Esophagus squamous epithelium (tissue), 5 donors: Measurements from ENCODE around the gene PGLYRP4. TPM values are rescaled to one million over a fixed set of nuclear protein-coding genes. Genes with fewer than 3 reads are reported as not detected.

ENCODE experiments used
- DNase-seq: peaks from one replicate; lab custom pipeline; 2025; lab: John Stamatoyannopoulos, UW
- H3K27ac ChIP-seq, 4 donors: fragments of 200-600 bp; sonication (generic); one replicate each; pipeline ENCODE4 v1.5.1; 2016 to 2019; ENCODE audit warnings: mild to moderate bottlenecking in 1 of 4
- H3K27me3 ChIP-seq, 4 donors: fragments of 200-600 bp; sonication (generic); 1 replicate in 3 of 4; 2 replicates in 1 of 4; pipeline versions ENCODE4 v1.5.1 to v1.6.0; 2017 to 2021; ENCODE audit warnings: antibody characterized with exemption in 1 of 4
- H3K36me3 ChIP-seq, 3 donors: fragments of 200-600 bp; sonication (generic); one replicate each; pipeline ENCODE4 v1.5.1; 2016 to 2019
- H3K4me1 ChIP-seq, 3 donors: fragments of 200-600 bp; sonication (generic); one replicate each; pipeline ENCODE4 v1.5.1; 2017 to 2019
- H3K4me3 ChIP-seq, 4 donors: fragments of 200-600 bp; sonication (generic); 1 replicate in 3 of 4; 2 replicates in 1 of 4; pipeline ENCODE4 v1.5.1; 2016 to 2019; ENCODE audit warnings: mild to moderate bottlenecking in 2 of 4, moderate library complexity in 1 of 4
- H3K9me3 ChIP-seq, 3 donors: fragments of 200-600 bp; sonication (generic); one replicate each; pipeline ENCODE4 v1.5.1; 2016 to 2019
- CTCF ChIP-seq, 6 experiments: fragments of 450-650 bp in 4 of 6; fragments of 200-600 bp in 2 of 6; sonication (generic) in 2 of 6; IDR thresholded peaks; one replicate each; pipeline ENCODE4 v1.5.1; 2016 to 2019; ENCODE audit warnings: antibody characterized with exemption in 6 of 6, mild to moderate bottlenecking in 4 of 6, moderate library complexity in 4 of 6
- POLR2A ChIP-seq, 4 donors: fragments of 450-650 bp; IDR thresholded peaks; one replicate each; pipeline ENCODE4 v1.6.1; 2017; ENCODE audit warnings: antibody characterized with exemption in 4 of 4, mild to moderate bottlenecking in 4 of 4, moderate library complexity in 3 of 4
- WGBS, 2 donors: methylation state at CpG; one replicate each; pipeline ENCODE4 v1.1.5; 2018; 5-methylcytosine and 5-hydroxymethylcytosine counted together
- intact Hi-C: fragments of 100-400 bp; cut with DNase I; formaldehyde crosslinking; loops from one replicate; pipeline ENCODE4 v1.15.0; 2022
- total RNA-seq, 4 donors: library from RNA; depleted of rRNA; stranded (reverse); fragments of >200 nt; gene quantifications; one replicate each; pipeline ENCODE4 v1.1.0, GENCODE V29; 2016
- donor health status: DM: yes; HTN: yes; CAD: no.

The PGLYRP4 gene
- total RNA-seq, 4 donors from 2014 or later = 4.2 to 15.1 (median 6.9) TPM

- Histone ChIP-seq H3K4me1 (peaks cover 8 to 67% (median 15%) of the 10 kb centered on the region in 3 donors), H3K9me3 (no peaks in the 10 kb centered on the region), H3K4me3 (no peak overlapping the region), H3K36me3 (peaks cover 0 to 7% (median 0%) of the 10 kb centered on the region in 3 donors), H3K27me3 (peaks cover 0 to 46% (median 0%) of the 10 kb centered on the region in 4 donors), H3K27ac (peak overlapping the region in 3 of 4 donors; percentile 51 to 68 (median 55))
- intact Hi-C loops = no loop called here
- TF ChIP-seq CTCF (IDR thresholded peaks at IDR 0.05) (no peak), POLR2A (IDR thresholded peaks at IDR 0.05) (no peak)
- no peak for DNase-seq
- 24 to 39% methylated on average over 2 to 3 of the region's 3 CpGs for WGBS, 2 donors
These were observed 4.0 kb downstream of the PGLYRP4 start for GRCh38 chr1:153344718-153345025.

DNA sequence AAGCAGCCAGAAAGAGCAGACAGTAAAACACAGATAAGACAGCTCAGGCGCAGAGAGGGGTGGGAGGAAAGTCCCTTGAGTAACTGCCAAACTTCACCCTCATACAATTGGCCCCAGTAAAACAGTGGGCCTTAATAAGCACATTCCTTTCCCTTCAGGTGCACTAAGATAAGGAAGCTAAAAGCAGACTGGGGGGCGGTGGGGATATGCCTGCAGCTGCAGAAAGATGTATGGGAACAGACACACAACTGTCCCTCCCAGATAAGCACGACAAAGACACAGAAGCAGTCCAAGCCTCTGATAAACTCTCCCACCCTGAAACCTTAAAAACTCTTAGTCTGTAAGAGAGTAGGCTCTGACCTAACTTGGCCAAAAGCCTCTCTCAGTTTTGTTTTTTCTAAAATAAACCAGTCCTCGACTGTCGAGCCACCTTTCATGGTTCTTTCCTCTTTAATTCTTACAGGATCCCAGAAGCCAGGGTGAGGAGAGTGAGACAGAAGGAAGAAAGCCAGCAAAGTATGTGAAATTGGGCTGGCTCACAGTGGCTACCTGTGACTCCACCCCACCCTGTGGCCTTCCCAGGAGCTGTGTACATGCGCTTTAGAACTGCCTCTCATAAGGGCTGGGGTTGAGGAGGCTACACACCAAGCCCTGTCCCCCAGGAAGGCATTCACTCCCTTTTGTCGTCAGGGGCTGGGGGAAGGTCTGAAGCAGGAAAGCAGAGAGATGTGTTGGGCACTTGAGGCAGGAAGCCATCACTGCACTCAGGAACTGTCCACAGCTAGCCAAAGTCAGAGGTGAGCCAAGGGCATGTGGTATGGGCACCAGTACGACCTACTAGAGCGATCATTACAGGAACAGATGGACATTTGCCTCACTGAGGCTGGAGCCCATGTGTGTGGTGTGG is 4.6 kb downstream of the PGLYRP4 start:
- 28 to 29% methylated on average over 7 of the region's 9 CpGs for WGBS, 2 donors
- intact Hi-C loops = no loop called here
- H3K27me3 ChIP-seq = peaks cover 0 to 40% (median 0%) of the 10 kb centered on the region in 4 donors

DNA sequence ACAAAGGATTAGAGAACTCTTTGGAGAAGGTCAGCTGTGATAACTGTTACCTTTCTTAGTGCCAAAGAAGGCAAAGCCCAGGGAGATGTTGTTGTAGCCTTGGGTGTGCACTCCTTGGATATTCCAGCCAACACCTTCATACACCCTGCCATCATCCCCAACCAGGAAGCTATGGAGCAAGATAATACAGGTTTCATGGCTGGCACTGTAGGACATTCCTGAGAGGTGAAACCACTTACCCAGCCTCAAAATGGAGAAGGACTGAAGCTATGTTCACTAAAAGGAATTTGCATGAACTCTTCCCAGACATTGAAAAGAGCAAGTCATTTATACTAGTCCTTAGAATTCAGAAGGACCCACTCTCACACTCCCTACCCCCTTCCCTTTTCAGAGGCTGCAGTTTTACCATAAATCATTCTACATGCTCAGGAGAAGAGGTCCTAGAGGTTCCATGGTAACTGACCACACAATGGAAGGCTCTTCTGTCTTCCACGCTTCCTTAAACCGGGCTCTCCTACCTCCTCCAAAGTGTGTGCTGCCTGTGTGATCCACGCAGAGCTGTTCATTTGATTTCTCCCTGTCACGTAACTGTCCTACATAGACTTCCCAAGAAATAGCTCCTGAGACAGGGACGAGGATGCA is 5.5 kb downstream of the PGLYRP4 start:
- WGBS, 2 donors = 50 to 61% methylated on average over 4 to 5 of the region's 5 CpGs
- H3K27ac ChIP-seq = peak overlapping the region in 3 of 4 donors; percentile 55 to 68 (median 58)
- H3K36me3 ChIP-seq = peaks cover 0 to 7% (median 0%) of the 10 kb centered on the region in 3 donors
- DNase-seq = no peak
- no peak overlapping the region for H3K4me3 ChIP-seq
- H3K9me3 ChIP-seq = no peaks in the 10 kb centered on the region
- H3K4me1 ChIP-seq = peaks cover 8 to 52% (median 8%) of the 10 kb centered on the region in 3 donors
- H3K27me3 ChIP-seq = peaks cover 0 to 31% (median 0%) of the 10 kb centered on the region in 4 donors
- intact Hi-C loops = no loop called here
- TF ChIP-seq POLR2A (IDR thresholded peaks at IDR 0.05) (no peak), CTCF (IDR thresholded peaks at IDR 0.05) (no peak)

More for the DNA sequence above, 4.6 kb downstream of the PGLYRP4 start:
- no peaks in the 10 kb centered on the region for H3K9me3 ChIP-seq
- H3K4me3 ChIP-seq = no peak overlapping the region
- TF ChIP-seq POLR2A (IDR thresholded peaks at IDR 0.05) (no peak), CTCF (IDR thresholded peaks at IDR 0.05) (no peak)
- H3K36me3 ChIP-seq = peaks cover 0 to 7% (median 0%) of the 10 kb centered on the region in 3 donors
- peak overlapping the region in 3 of 4 donors; percentile 51 to 68 (median 55) for H3K27ac ChIP-seq
- no peak for DNase-seq
- peaks cover 8 to 61% (median 10%) of the 10 kb centered on the region in 3 donors for H3K4me1 ChIP-seq

DNA sequence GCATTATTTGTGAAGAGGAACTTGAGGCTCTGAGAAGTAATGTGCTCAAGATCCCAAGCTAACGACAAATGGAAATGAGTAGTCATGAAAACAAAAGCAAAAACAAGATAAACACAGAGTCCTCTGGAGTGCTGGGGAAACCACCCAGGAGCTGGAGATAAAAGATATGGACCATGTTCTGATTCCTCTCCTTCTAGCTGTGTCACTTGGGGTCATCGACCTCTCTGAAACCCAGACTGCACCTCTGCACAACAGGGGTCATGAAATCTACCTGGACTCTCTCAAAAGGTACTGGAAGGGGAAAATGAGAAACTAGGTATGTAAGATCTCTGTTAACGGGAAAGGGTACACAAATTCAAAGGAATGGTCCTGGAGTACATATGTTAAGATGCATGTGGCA is 6.5 kb downstream of the PGLYRP4 start:
- no peaks in the 10 kb centered on the region for H3K9me3 ChIP-seq
- H3K27ac ChIP-seq = no peak overlapping the region
- H3K36me3 ChIP-seq = peaks cover 0 to 7% (median 0%) of the 10 kb centered on the region in 3 donors
- H3K27me3 ChIP-seq = peaks cover 0 to 22% (median 0%) of the 10 kb centered on the region in 4 donors
- 61 to 83% methylated on average over 3 of the region's 3 CpGs for WGBS, 2 donors
- H3K4me3 ChIP-seq = no peak overlapping the region
- H3K4me1 ChIP-seq = peaks cover 6 to 43% (median 8%) of the 10 kb centered on the region in 3 donors
- no peak for DNase-seq
- intact Hi-C loops = no loop called here
- TF ChIP-seq CTCF (IDR thresholded peaks at IDR 0.05) = no peak
- TF ChIP-seq POLR2A (IDR thresholded peaks at IDR 0.05) = no peak
